IMR-90 (cell line): ENCODE measurements around the gene ITGAE. TPM values are rescaled to one million over a fixed set of nuclear protein-coding genes. Genes with fewer than 3 reads are reported as not detected.

ENCODE experiments used
- ATAC-seq: fragments of 200-7000 bp; cut with Tn5 transposase; 2 replicates; pipeline ENCODE4 v1.9.1; 2020; ENCODE audit warnings: low read depth, mild to moderate bottlenecking, moderate library complexity
- BruUV-seq: library from RNA; stranded (reverse); fragments of 400-500 nt; replicated peaks from 2 replicates; lab custom pipeline; 2021; lab: Mats Ljungman, UMichigan
- CTCF ChIA-PET: fragments of 300-600 bp; formaldehyde crosslinking; extraction: SDS; loops from one replicate; lab custom pipeline; 2021; ENCODE audit warnings: antibody characterized with exemption; lab: Yijun Ruan, JAX
- POLR2A ChIA-PET: fragments of 300-600 bp; sonication (Branson Sonifier 250); formaldehyde crosslinking; loops from one replicate; lab custom pipeline; 2022; ENCODE audit warnings: antibody characterized with exemption; ENCODE audit not compliant: unreplicated experiment; lab: Charles Lee
- DNase-seq: peaks from one replicate; pipeline ENCODE4 v3.0.0; 2013
- H2AFZ ChIP-seq: replicated peaks from 2 replicates; pipeline ENCODE3; 2013; ENCODE audit warnings: low read length, mild to moderate bottlenecking; ENCODE audit not compliant: poor library complexity
- H2AK5ac ChIP-seq: 2 replicates; pipeline ENCODE4 v1.6.1; 2013; ENCODE audit warnings: low read depth, low read length, inconsistent platforms
- H2AK9ac ChIP-seq: replicated peaks from 2 replicates; pipeline ENCODE3; 2013; ENCODE audit warnings: mild to moderate bottlenecking, low read depth, low read length, moderate library complexity; ENCODE audit not compliant: poor library complexity
- H2BK120ac ChIP-seq: 2 replicates; pipeline ENCODE4 v1.6.1; 2013; ENCODE audit warnings: low read depth, low read length, inconsistent platforms
- H2BK15ac ChIP-seq: 3 replicates; pipeline ENCODE4 v1.6.1; 2013; ENCODE audit warnings: low read depth, low read length, inconsistent platforms
- H2BK20ac ChIP-seq: 2 replicates; pipeline ENCODE4 v1.6.1; 2013; ENCODE audit warnings: low read depth, mild to moderate bottlenecking, inconsistent platforms, low read length, moderate library complexity
- H2BK5ac ChIP-seq: 2 replicates; pipeline ENCODE4 v1.6.1; 2013; ENCODE audit warnings: mild to moderate bottlenecking, low read depth, low read length, inconsistent platforms; ENCODE audit not compliant: poor library complexity, severe bottlenecking
- H3K14ac ChIP-seq: replicated peaks from 2 replicates; pipeline ENCODE4 v1.6.1; 2013; ENCODE audit warnings: low read depth, low read length, inconsistent platforms
- H3K18ac ChIP-seq: 2 replicates; pipeline ENCODE4 v1.6.1; 2013; ENCODE audit warnings: low read depth, low read length, control low read depth
- H3K23ac ChIP-seq: 2 replicates; pipeline ENCODE4 v1.6.1; 2013; ENCODE audit warnings: low read depth, low read length, inconsistent platforms
- H3K27ac ChIP-seq: 2 replicates; pipeline ENCODE4 v1.5.1; 2013; ENCODE audit warnings: mild to moderate bottlenecking, control low read depth, low read length; ENCODE audit not compliant: insufficient read depth
- H3K27me3 ChIP-seq: 2 replicates; pipeline ENCODE4 v1.6.1; 2013; ENCODE audit warnings: low read length; ENCODE audit not compliant: control insufficient read depth, insufficient read depth
- H3K36me3 ChIP-seq: 2 replicates; pipeline ENCODE4 v1.6.1; 2013; ENCODE audit warnings: low read length, mixed read lengths; ENCODE audit not compliant: control insufficient read depth, insufficient read depth
- H3K4ac ChIP-seq: 2 replicates; pipeline ENCODE4 v1.6.1; 2013; ENCODE audit warnings: low read depth, low read length, inconsistent platforms
- H3K4me1 ChIP-seq: 2 replicates; pipeline ENCODE4 v1.6.1; 2013; ENCODE audit warnings: low read length, mixed read lengths; ENCODE audit not compliant: control insufficient read depth, insufficient read depth
- H3K4me2 ChIP-seq: 2 replicates; pipeline ENCODE4 v1.6.1; 2013; ENCODE audit warnings: low read depth, mild to moderate bottlenecking, control low read depth, low read length, moderate library complexity
- H3K4me3 ChIP-seq: 2 replicates; pipeline ENCODE4 v1.5.1; 2013; ENCODE audit warnings: low read depth, mild to moderate bottlenecking, control low read depth, low read length, moderate library complexity; ENCODE audit not compliant: insufficient read depth
- H3K56ac ChIP-seq: 2 replicates; pipeline ENCODE4 v1.6.1; 2013; ENCODE audit warnings: low read length, inconsistent platforms; ENCODE audit not compliant: insufficient read depth; ENCODE audit errors: extremely low read depth
- H3K79me1 ChIP-seq, 2 experiments: 2 replicates each; pipeline ENCODE4 v1.6.1; 2013; ENCODE audit warnings: low read length in 2 of 2, inconsistent platforms in 1 of 2, low read depth in 1 of 2
- H3K9ac ChIP-seq: 2 replicates; pipeline ENCODE4 v1.6.1; 2013; ENCODE audit warnings: low read depth, low read length, control low read depth
- H3K9me1 ChIP-seq: 2 replicates; pipeline ENCODE4 v1.6.1; 2013; ENCODE audit warnings: low read length, inconsistent platforms; ENCODE audit not compliant: insufficient read depth
- H3K9me3 ChIP-seq: 2 replicates; pipeline ENCODE4 v1.6.1; 2013; ENCODE audit warnings: low read length; ENCODE audit not compliant: control insufficient read depth, insufficient read depth
- H4K20me1 ChIP-seq: 2 replicates; pipeline ENCODE4 v1.6.1; 2013; ENCODE audit warnings: low read length, inconsistent platforms; ENCODE audit not compliant: insufficient read depth
- H4K5ac ChIP-seq: 2 replicates; pipeline ENCODE4 v1.6.1; 2013; ENCODE audit warnings: mild to moderate bottlenecking, low read depth, low read length, control low read depth
- H4K8ac ChIP-seq, 2 experiments: 2 replicates each; pipeline ENCODE4 v1.6.1; 2013; ENCODE audit warnings: low read depth in 2 of 2, low read length in 2 of 2, control low read depth in 1 of 2, inconsistent platforms in 1 of 2
- H4K91ac ChIP-seq: 2 replicates; pipeline ENCODE4 v1.6.1; 2013; ENCODE audit warnings: low read depth, low read length, inconsistent platforms; ENCODE audit not compliant: insufficient read depth
- BHLHE40 ChIP-seq: fragments of 150-350 bp; IDR thresholded peaks from 2 replicates; pipeline ENCODE4 v1.6.1; 2016; ENCODE audit warnings: mild to moderate bottlenecking, low read depth, low read length
- CHD1 ChIP-seq: IDR thresholded peaks from 2 replicates; pipeline ENCODE4 v1.6.1; 2012; ENCODE audit warnings: low read depth, low read length, improper control_type of control experiment
- CTCF ChIP-seq: conservative IDR thresholded peaks from 2 replicates; pipeline ENCODE4 v1.5.1; 2012; ENCODE audit warnings: mild to moderate bottlenecking, low read depth, low read length, improper control_type of control experiment
- ELK1 ChIP-seq: fragments of 150-350 bp; IDR thresholded peaks from 2 replicates; pipeline ENCODE4 v1.6.1; 2016; ENCODE audit warnings: low read depth, mild to moderate bottlenecking, low read length, moderate library complexity, borderline replicate concordance
- FOS ChIP-seq: fragments of 150-350 bp; IDR thresholded peaks from 2 replicates; pipeline ENCODE4 v1.6.1; 2016; ENCODE audit warnings: low read depth, low read length
- MAFK ChIP-seq: IDR thresholded peaks from 2 replicates; pipeline ENCODE4 v1.6.1; 2012; ENCODE audit warnings: low read depth, low read length, improper control_type of control experiment
- MAZ ChIP-seq: IDR thresholded peaks from 2 replicates; pipeline ENCODE4 v1.6.1; 2012; ENCODE audit warnings: low read depth, mild to moderate bottlenecking, low read length, improper control_type of control experiment, moderate library complexity, borderline replicate concordance
- MXI1 ChIP-seq: IDR thresholded peaks from 2 replicates; pipeline ENCODE4 v1.6.1; 2012; ENCODE audit warnings: low read depth, mild to moderate bottlenecking, low read length, moderate library complexity, borderline replicate concordance
- NFE2L2 ChIP-seq: fragments of 150-350 bp; IDR thresholded peaks from 2 replicates; pipeline ENCODE4 v1.6.1; 2016; ENCODE audit warnings: low read depth, mild to moderate bottlenecking, low read length
- POLR2A ChIP-seq: IDR thresholded peaks from 2 replicates; pipeline ENCODE4 v1.6.1; 2012; ENCODE audit warnings: mild to moderate bottlenecking, low read depth, low read length
- SMC3 ChIP-seq: fragments of 150-350 bp; IDR thresholded peaks from 2 replicates; pipeline ENCODE4 v1.6.1; 2016; ENCODE audit warnings: low read depth, mild to moderate bottlenecking, antibody characterized with exemption, low read length, moderate library complexity
- WGBS, 2 experiments: methylation state at CpG; one replicate each; pipeline versions ENCODE4 v1.1.5 to v1.1.7; 2013; ENCODE audit warnings: missing lambda C conversion rate in 2 of 2; ENCODE audit not compliant: insufficient read length in 1 of 2; ENCODE audit errors: extremely low coverage in 2 of 2; 5-methylcytosine and 5-hydroxymethylcytosine counted together
- dilution Hi-C: fragments of 300-500 bp; cut with HindIII; formaldehyde crosslinking; loops from one replicate; pipeline ENCODE4 v1.14.3; 2018; ENCODE audit warnings: low sequenced_read_pairs; ENCODE audit not compliant: unreplicated experiment
- in situ Hi-C: fragments of 300-500 bp; cut with MboI; formaldehyde crosslinking; loops from 3 replicates; pipeline ENCODE4 v1.14.3; 2019; ENCODE audit warnings: low sequenced_read_pairs, inconsistent platforms, mixed read lengths
- intact Hi-C: fragments of 100-400 bp; cut with micrococcal nuclease; formaldehyde crosslinking; loops from 2 replicates; pipeline ENCODE4 v1.10.0; 2022
- polyA plus RNA-seq, 3 experiments: library from polyadenylated mRNA; depleted of rRNA; stranded (reverse); fragments of >200 nt; gene quantifications; 2 replicates each; pipeline ENCODE4 v1.2.3, GENCODE V29; 2012; ENCODE audit warnings: low replicate concordance in 1 of 3
- total RNA-seq: library from RNA; depleted of rRNA; stranded (reverse); fragments of >200 nt; gene quantifications from 2 replicates; pipeline ENCODE4 v1.2.3, GENCODE V29; 2012

The ITGAE gene
- total and polyA plus RNA-seq, 2 of the 4 experiments (the other 2 are of a cell fraction) = 54.1 to 60.8 TPM

- WGBS, 2 experiments = 74% methylated on average over 8 of the region's 20 CpGs; no CpG with 5 or more reads in 1 of the 2 experiments
- Histone ChIP-seq H2BK15ac (no peak overlapping the region), H2AFZ (no peak overlapping the region), H2BK20ac (no peak overlapping the region), H3K18ac (no peak overlapping the region), H4K91ac (no peak overlapping the region), H4K20me1 (no peaks in the 10 kb centered on the region), H2AK5ac (no peak overlapping the region), H3K4ac (no peak overlapping the region), H2AK9ac (no peak overlapping the region), H3K14ac (no peak overlapping the region), H3K9me3 (no peaks in the 10 kb centered on the region), H4K5ac (no peak overlapping the region), H3K9ac (no peak overlapping the region), H3K4me3 (no peak overlapping the region), H3K36me3 (no peaks in the 10 kb centered on the region), H3K56ac (no peak overlapping the region), H3K4me1 (peaks cover 6% of the 10 kb centered on the region; the same call in 1 of the 2 replicates), H3K27me3 (no peaks in the 10 kb centered on the region; the same call in 1 of the 2 replicates), H3K23ac (no peak overlapping the region), H3K27ac (no peak overlapping the region), H2BK120ac (no peak overlapping the region), H3K79me1 (no peaks in the 10 kb centered on the region), H3K4me2 (no peak overlapping the region), H4K8ac (no peak overlapping the region), H2BK5ac (no peak overlapping the region), H3K9me1 (peaks cover 4% of the 10 kb centered on the region; the same call in 1 of the 2 replicates)
- POLR2A ChIA-PET = no interaction called here
- BruUV-seq = no TSS peak
- CTCF ChIA-PET = no interaction called here
- no peak for DNase-seq
- in situ Hi-C loops = no loop called here
- intact Hi-C loops = no loop called here
- dilution Hi-C loops = no loop called here
- no peak for ATAC-seq
- no peak for TF ChIP-seq SMC3
- no peak for TF ChIP-seq BHLHE40
- no peak for TF ChIP-seq MAFK
- no peak for TF ChIP-seq CHD1
- TF ChIP-seq MXI1 = no peak
- TF ChIP-seq POLR2A = no peak
- TF ChIP-seq FOS = no peak
- TF ChIP-seq ELK1 = no peak
- no peak for TF ChIP-seq MAZ
- TF ChIP-seq NFE2L2 = no peak
- TF ChIP-seq CTCF = no peak
These were observed 23.4 kb downstream of the ITGAE start for GRCh38 chr17:3777366-3778120.
